Measurements from ENCODE around the gene GALNT17. TPM values are rescaled to one million over a fixed set of nuclear protein-coding genes. Genes with fewer than 3 reads are reported as not detected.

GALNT17 gene
- total RNA-seq, 1 experiment from 2014 or later: not detected

DNA sequence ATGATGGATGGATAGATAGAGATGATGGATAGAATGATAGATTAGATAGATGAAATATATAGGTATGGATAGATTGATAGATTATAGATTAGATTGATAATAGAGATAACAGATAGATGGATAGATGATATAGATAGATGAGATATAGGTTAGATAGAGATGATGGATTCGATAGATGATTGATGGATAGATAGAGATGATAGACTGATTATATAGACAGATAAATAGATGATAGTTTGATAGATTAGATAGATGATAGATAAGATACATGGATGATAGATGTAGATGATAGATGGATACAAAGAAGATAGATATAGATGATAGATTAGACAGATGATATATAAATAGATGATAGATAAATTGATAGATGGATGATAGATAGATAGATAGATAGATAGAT lies 448.1 kb downstream of the GALNT17 start:
- Histone ChIP-seq H3K4me3 (ENCODE audit: low read depth in 2 of 2, low read length in 2 of 2) (no peak overlapping the region), H3K9me3 (ENCODE audit: control insufficient read depth, insufficient read depth, low read depth, low read length) (no peaks in the 10 kb centered on the region), H3K27me3 (ENCODE audit: control insufficient read depth, insufficient read depth, low read length) (no peaks in the 10 kb centered on the region), H3K27ac (ENCODE audit: low read length) (no peak overlapping the region), H3K4me1 (ENCODE audit: control insufficient read depth, insufficient read depth, low read length) (no peaks in the 10 kb centered on the region), H3K36me3 (ENCODE audit: control insufficient read depth, insufficient read depth, low read length) (no peaks in the 10 kb centered on the region)
- TF ChIP-seq TCF7L2 (IDR thresholded peaks at IDR 0.05; ENCODE audit: low read depth, low read length) (no peak), SIN3A (IDR thresholded peaks at IDR 0.05; ENCODE audit: borderline replicate concordance, insufficient read depth, low read depth, low read length) (no peak), POLR2AphosphoS5 (IDR thresholded peaks at IDR 0.05; ENCODE audit: low read depth, low read length) (no peak)
- TF ChIP-seq, protein P1, sequence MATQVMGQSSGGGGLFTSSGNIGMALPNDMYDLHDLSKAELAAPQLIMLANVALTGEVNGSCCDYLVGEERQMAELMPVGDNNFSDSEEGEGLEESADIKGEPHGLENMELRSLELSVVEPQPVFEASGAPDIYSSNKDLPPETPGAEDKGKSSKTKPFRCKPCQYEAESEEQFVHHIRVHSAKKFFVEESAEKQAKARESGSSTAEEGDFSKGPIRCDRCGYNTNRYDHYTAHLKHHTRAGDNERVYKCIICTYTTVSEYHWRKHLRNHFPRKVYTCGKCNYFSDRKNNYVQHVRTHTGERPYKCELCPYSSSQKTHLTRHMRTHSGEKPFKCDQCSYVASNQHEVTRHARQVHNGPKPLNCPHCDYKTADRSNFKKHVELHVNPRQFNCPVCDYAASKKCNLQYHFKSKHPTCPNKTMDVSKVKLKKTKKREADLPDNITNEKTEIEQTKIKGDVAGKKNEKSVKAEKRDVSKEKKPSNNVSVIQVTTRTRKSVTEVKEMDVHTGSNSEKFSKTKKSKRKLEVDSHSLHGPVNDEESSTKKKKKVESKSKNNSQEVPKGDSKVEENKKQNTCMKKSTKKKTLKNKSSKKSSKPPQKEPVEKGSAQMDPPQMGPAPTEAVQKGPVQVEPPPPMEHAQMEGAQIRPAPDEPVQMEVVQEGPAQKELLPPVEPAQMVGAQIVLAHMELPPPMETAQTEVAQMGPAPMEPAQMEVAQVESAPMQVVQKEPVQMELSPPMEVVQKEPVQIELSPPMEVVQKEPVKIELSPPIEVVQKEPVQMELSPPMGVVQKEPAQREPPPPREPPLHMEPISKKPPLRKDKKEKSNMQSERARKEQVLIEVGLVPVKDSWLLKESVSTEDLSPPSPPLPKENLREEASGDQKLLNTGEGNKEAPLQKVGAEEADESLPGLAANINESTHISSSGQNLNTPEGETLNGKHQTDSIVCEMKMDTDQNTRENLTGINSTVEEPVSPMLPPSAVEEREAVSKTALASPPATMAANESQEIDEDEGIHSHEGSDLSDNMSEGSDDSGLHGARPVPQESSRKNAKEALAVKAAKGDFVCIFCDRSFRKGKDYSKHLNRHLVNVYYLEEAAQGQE (IDR thresholded peaks at IDR 0.05; ENCODE audit: insufficient read depth in 1 of 2, low read depth in 2 of 2, low read length in 1 of 2): no peak
- TF ChIP-seq, protein P2, sequence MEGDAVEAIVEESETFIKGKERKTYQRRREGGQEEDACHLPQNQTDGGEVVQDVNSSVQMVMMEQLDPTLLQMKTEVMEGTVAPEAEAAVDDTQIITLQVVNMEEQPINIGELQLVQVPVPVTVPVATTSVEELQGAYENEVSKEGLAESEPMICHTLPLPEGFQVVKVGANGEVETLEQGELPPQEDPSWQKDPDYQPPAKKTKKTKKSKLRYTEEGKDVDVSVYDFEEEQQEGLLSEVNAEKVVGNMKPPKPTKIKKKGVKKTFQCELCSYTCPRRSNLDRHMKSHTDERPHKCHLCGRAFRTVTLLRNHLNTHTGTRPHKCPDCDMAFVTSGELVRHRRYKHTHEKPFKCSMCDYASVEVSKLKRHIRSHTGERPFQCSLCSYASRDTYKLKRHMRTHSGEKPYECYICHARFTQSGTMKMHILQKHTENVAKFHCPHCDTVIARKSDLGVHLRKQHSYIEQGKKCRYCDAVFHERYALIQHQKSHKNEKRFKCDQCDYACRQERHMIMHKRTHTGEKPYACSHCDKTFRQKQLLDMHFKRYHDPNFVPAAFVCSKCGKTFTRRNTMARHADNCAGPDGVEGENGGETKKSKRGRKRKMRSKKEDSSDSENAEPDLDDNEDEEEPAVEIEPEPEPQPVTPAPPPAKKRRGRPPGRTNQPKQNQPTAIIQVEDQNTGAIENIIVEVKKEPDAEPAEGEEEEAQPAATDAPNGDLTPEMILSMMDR (IDR thresholded peaks at IDR 0.05): no peak
- no peak for ATAC-seq
- no TSS peak for BruUV-seq (replicated peaks)
- ChIA-PET CTCF (no interaction called here), POLR2A (no interaction called here)
- intact Hi-C loops (cut with micrococcal nuclease; ENCODE audit: unreplicated experiment) (no loop called here), in situ Hi-C loops (cut with HindIII; ENCODE audit: low pct_unique_long_range_greater_than_20kb, low sequenced_read_pairs) (no loop called here)
- DNase-seq (ENCODE audit: low read depth, low spot score): no peak

DNA sequence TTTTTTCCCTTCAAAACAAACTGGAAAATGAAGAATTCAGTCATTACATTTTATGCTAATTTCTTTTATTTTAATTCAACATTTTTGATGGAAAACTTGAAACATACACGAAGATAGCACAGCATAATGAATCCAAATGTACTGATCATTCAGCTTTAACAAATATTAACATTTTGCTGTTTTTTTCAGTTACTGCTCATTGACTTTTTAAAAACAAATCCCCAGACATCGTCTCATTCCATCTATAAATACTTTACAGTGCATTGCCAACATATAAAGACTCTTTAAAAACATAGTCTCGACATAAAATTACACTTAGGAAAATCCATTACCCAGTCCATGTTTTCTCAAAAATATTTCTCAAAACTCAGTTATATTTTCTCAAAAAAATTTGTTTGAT lies 452.3 kb downstream of the GALNT17 start:
- POLR2A ChIA-PET: no interaction called here
- ATAC-seq (no peak), DNase-seq (ENCODE audit: low read depth, low spot score) (no peak)
- TF ChIP-seq TCF7L2 (IDR thresholded peaks at IDR 0.05; ENCODE audit: low read depth, low read length) (no peak), POLR2AphosphoS5 (IDR thresholded peaks at IDR 0.05; ENCODE audit: low read depth, low read length) (no peak), SIN3A (IDR thresholded peaks at IDR 0.05; ENCODE audit: borderline replicate concordance, insufficient read depth, low read depth, low read length) (no peak)
- TF ChIP-seq, protein P1 (IDR thresholded peaks at IDR 0.05; ENCODE audit: insufficient read depth in 1 of 2, low read depth in 2 of 2, low read length in 1 of 2): no peak
- TF ChIP-seq, protein P2 (IDR thresholded peaks at IDR 0.05): no peak
- no peak overlapping the region for H3K4me3 ChIP-seq (ENCODE audit: low read depth in 2 of 2, low read length in 2 of 2)
- intact Hi-C loops (cut with micrococcal nuclease; ENCODE audit: unreplicated experiment): no loop called here
- in situ Hi-C loops (cut with HindIII; ENCODE audit: low pct_unique_long_range_greater_than_20kb, low sequenced_read_pairs): no loop called here
- no peaks in the 10 kb centered on the region for H3K9me3 ChIP-seq (ENCODE audit: control insufficient read depth, insufficient read depth, low read depth, low read length)
- H3K27me3 ChIP-seq (ENCODE audit: control insufficient read depth, insufficient read depth, low read length): no peaks in the 10 kb centered on the region
- no peaks in the 10 kb centered on the region for H3K4me1 ChIP-seq (ENCODE audit: control insufficient read depth, insufficient read depth, low read length)
- no TSS peak for BruUV-seq (replicated peaks)
- CTCF ChIA-PET: interaction anchor here (0.5 kb wide), 1 partner anchor 268 kb away, joined by 9 read pairs; no protein-coding TSS in a partner anchor
- no peak overlapping the region for H3K27ac ChIP-seq (ENCODE audit: low read length)
- no peaks in the 10 kb centered on the region for H3K36me3 ChIP-seq (ENCODE audit: control insufficient read depth, insufficient read depth, low read length)
